Liver (tissue), 9 donors: ENCODE data around the gene SYNGR2. TPM values are rescaled to one million over a fixed set of nuclear protein-coding genes. Genes with fewer than 3 reads are reported as not detected.

ENCODE experiments used
- DNase-seq: peaks from one replicate; pipeline ENCODE4 v3.0.0-alpha.2; 2017; ENCODE audit warnings: low spot score
- H3K27ac ChIP-seq, 2 donors: one replicate each; pipeline ENCODE4 v1.7.0; 2013; ENCODE audit warnings: inconsistent platforms in 2 of 2, low read length in 2 of 2, control low read depth in 1 of 2, low read depth in 1 of 2, mild to moderate bottlenecking in 1 of 2
- H3K27me3 ChIP-seq, 4 donors: one replicate each; pipeline versions ENCODE4 v1.6.1 to v1.7.0; 2013; ENCODE audit warnings: low read length in 3 of 4, inconsistent platforms in 1 of 4, mild to moderate bottlenecking in 1 of 4, moderate library complexity in 1 of 4; ENCODE audit not compliant: control insufficient read depth in 4 of 4, insufficient read depth in 4 of 4
- H3K36me3 ChIP-seq, 4 donors: one replicate each; pipeline versions ENCODE4 v1.6.1 to v1.7.0; 2013; ENCODE audit warnings: low read length in 3 of 4, mild to moderate bottlenecking in 3 of 4, low read depth in 1 of 4, moderate library complexity in 1 of 4; ENCODE audit not compliant: control insufficient read depth in 4 of 4, insufficient read depth in 3 of 4
- H3K4me1 ChIP-seq, 4 donors: one replicate each; pipeline versions ENCODE4 v1.6.1 to v1.7.0; 2013; ENCODE audit warnings: low read length in 3 of 4, mild to moderate bottlenecking in 3 of 4, moderate library complexity in 1 of 4; ENCODE audit not compliant: control insufficient read depth in 4 of 4, insufficient read depth in 4 of 4
- H3K4me3 ChIP-seq, 3 donors: one replicate each; pipeline versions ENCODE4 v1.6.1 to v1.7.0; 2013; ENCODE audit warnings: low read length in 3 of 3, control low read depth in 1 of 3, low read depth in 1 of 3, mild to moderate bottlenecking in 1 of 3
- H3K9ac ChIP-seq, 2 donors: one replicate each; pipeline ENCODE4 v1.7.0; 2013; ENCODE audit warnings: low read length in 2 of 2, mild to moderate bottlenecking in 2 of 2, moderate library complexity in 2 of 2, control low read depth in 1 of 2, low read depth in 1 of 2
- H3K9me3 ChIP-seq, 4 donors: one replicate each; pipeline versions ENCODE4 v1.6.1 to v1.7.0; 2013; ENCODE audit warnings: low read length in 3 of 4; ENCODE audit not compliant: control insufficient read depth in 4 of 4
- ATF3 ChIP-seq: IDR thresholded peaks from 2 replicates; pipeline ENCODE4 v1.6.1; 2016; ENCODE audit warnings: antibody characterized with exemption
- CTCF ChIP-seq: fragments of 150-350 bp; IDR thresholded peaks from 2 replicates; pipeline ENCODE4 v1.5.1; 2017; ENCODE audit warnings: improper control_type of control experiment, low read depth, low read length; ENCODE audit not compliant: missing input control
- EGR1 ChIP-seq, 2 donors: IDR thresholded peaks; 2 replicates each; pipeline ENCODE4 v1.6.1; 2016 to 2018; ENCODE audit warnings: antibody characterized with exemption in 2 of 2, low read depth in 2 of 2
- FOXA1 ChIP-seq: IDR thresholded peaks from 2 replicates; pipeline ENCODE4 v1.6.1; 2016; ENCODE audit warnings: antibody characterized with exemption
- FOXA2 ChIP-seq: IDR thresholded peaks from 2 replicates; pipeline ENCODE4 v1.6.1; 2016; ENCODE audit warnings: antibody characterized with exemption
- GABPA ChIP-seq, 2 donors: IDR thresholded peaks in 1 of 2; conservative IDR thresholded peaks in 1 of 2; 2 replicates each; pipeline ENCODE4 v1.6.1; 2016; ENCODE audit warnings: antibody characterized with exemption in 2 of 2, mild to moderate bottlenecking in 1 of 2, moderate library complexity in 1 of 2
- HNF4A ChIP-seq, 2 donors: conservative IDR thresholded peaks; 2 replicates each; pipeline ENCODE4 v1.6.1; 2016; ENCODE audit warnings: antibody characterized with exemption in 2 of 2, mild to moderate bottlenecking in 2 of 2
- HNF4G ChIP-seq: IDR thresholded peaks from 2 replicates; pipeline ENCODE4 v1.6.1; 2016; ENCODE audit warnings: antibody characterized with exemption
- JUND ChIP-seq, 2 donors: IDR thresholded peaks; 2 replicates each; pipeline ENCODE4 v1.6.1; 2016; ENCODE audit warnings: antibody characterized with exemption in 2 of 2
- MAX ChIP-seq: IDR thresholded peaks from 2 replicates; pipeline ENCODE4 v1.6.1; 2016; ENCODE audit warnings: antibody characterized with exemption
- NR2F2 ChIP-seq: IDR thresholded peaks from 2 replicates; pipeline ENCODE4 v1.6.1; 2016; ENCODE audit warnings: antibody characterized with exemption
- RAD21 ChIP-seq, 2 donors: IDR thresholded peaks; 2 replicates each; pipeline ENCODE4 v1.6.1; 2016; ENCODE audit warnings: antibody characterized with exemption in 2 of 2, mild to moderate bottlenecking in 2 of 2
- REST ChIP-seq: IDR thresholded peaks from 2 replicates; pipeline ENCODE4 v1.6.1; 2016; ENCODE audit warnings: antibody characterized with exemption, mild to moderate bottlenecking
- RXRA ChIP-seq, 2 donors: IDR thresholded peaks; 2 replicates each; pipeline ENCODE4 v1.6.1; 2017 to 2018; ENCODE audit warnings: antibody characterized with exemption in 2 of 2, mild to moderate bottlenecking in 1 of 2
- SP1 ChIP-seq: IDR thresholded peaks from 2 replicates; pipeline ENCODE4 v1.6.1; 2018; ENCODE audit warnings: antibody characterized with exemption, mild to moderate bottlenecking
- TAF1 ChIP-seq: conservative IDR thresholded peaks from 2 replicates; pipeline ENCODE4 v1.6.1; 2016; ENCODE audit warnings: antibody characterized with exemption, mild to moderate bottlenecking
- YY1 ChIP-seq: IDR thresholded peaks from 2 replicates; pipeline ENCODE4 v1.6.1; 2016; ENCODE audit warnings: antibody characterized with exemption, mild to moderate bottlenecking
- ZBTB33 ChIP-seq: IDR thresholded peaks from 2 replicates; pipeline ENCODE4 v1.6.1; 2016; ENCODE audit warnings: antibody characterized with exemption
- WGBS: extraction: QIAGEN DNeasy Blood & Tissue Kit; methylation state at CpG from one replicate; pipeline ENCODE4 v1.1.7; 2013; 5-methylcytosine and 5-hydroxymethylcytosine counted together
- polyA plus RNA-seq, 2 donors: library from polyadenylated mRNA; stranded (reverse) in 1 of 2; unstranded in 1 of 2; fragments of 200-250 nt in 1 of 2; fragments of >200 nt in 1 of 2; fragmentation: Nextera tagmentation in 1 of 2; extraction: Ambion mirVana in 1 of 2; gene quantifications; one replicate each; pipeline versions ENCODE4 v1.2.1 to v1.2.3, GENCODE V29; 2013 to 2015
- total RNA-seq, 2 donors: library from RNA; depleted of rRNA; stranded (reverse); fragments of >200 nt; gene quantifications; one replicate each; pipeline ENCODE4 v1.2.3, GENCODE V29; 2014
- donor health status: healthy.
- donor health status: healthy.
- donor health status: healthy.
- donor health status: healthy.
- donor health status: healthy.

SYNGR2 gene
- total and polyA plus RNA-seq, 4 donors, result 27.9 to 84.7 (median 55.2) TPM

GRCh38 chr17:78174346-78174869 lies 6.0 kb downstream of the SYNGR2 start:
- H3K36me3 ChIP-seq, result peaks cover 0 to 21% (median 4%) of the 10 kb centered on the region in 4 donors
- peak overlapping the region; percentile 7 to 49 (median 31) for H3K4me3 ChIP-seq
- H3K9me3 ChIP-seq, result no peaks in the 10 kb centered on the region
- DNase-seq, result no peak
- no peak overlapping the region for H3K9ac ChIP-seq
- H3K4me1 ChIP-seq, result peaks cover 20 to 51% (median 39%) of the 10 kb centered on the region in 4 donors
- no peak for TF ChIP-seq ATF3
- TF ChIP-seq EGR1 (IDR thresholded peaks at IDR 0.05; ENCODE audit: low read depth in 2 of 2), result peak in 1 of 2 donors; percentile 42
- TF ChIP-seq RXRA (IDR thresholded peaks at IDR 0.05), result peak in 1 of 2 donors; percentile 74
- TF ChIP-seq MAX, result peak; percentile 83
- TF ChIP-seq JUND (IDR thresholded peaks at IDR 0.05), result peak in 1 of 2 donors; percentile 0
- TF ChIP-seq FOXA1, result no peak
- TF ChIP-seq REST, result no peak
- no peak for TF ChIP-seq YY1
- TF ChIP-seq CTCF, result peak; percentile 88
- peak in 1 of 2 donors; percentile 37 for TF ChIP-seq HNF4A (conservative IDR thresholded peaks at IDR 0.05)
- no peak for TF ChIP-seq ZBTB33
- TF ChIP-seq NR2F2, result no peak
- TF ChIP-seq FOXA2, result no peak
- peak; percentile 64 for TF ChIP-seq TAF1
- TF ChIP-seq SP1, result peak; percentile 65
- TF ChIP-seq HNF4G, result no peak
- peak in 1 of 2 donors; percentile 10 for TF ChIP-seq GABPA (IDR thresholded peaks at IDR 0.05 in 1 of 2, conservative IDR thresholded peaks at IDR 0.05 in 1 of 2)
- TF ChIP-seq RAD21 (IDR thresholded peaks at IDR 0.05), result peak; percentile 73 to 85
- 18% methylated on average over 15 of the region's 15 CpGs for WGBS
- H3K27me3 ChIP-seq, result no peaks in the 10 kb centered on the region
- peak overlapping the region; percentile 69 to 76 for H3K27ac ChIP-seq
